ENCODE data around the gene POGLUT2. TPM values are rescaled to one million over a fixed set of nuclear protein-coding genes. Genes with fewer than 3 reads are reported as not detected.

Gene POGLUT2
- total RNA-seq, 2 donors from 2014 or later: 16.0 to 18.1 TPM

GRCh38 chr13:102761071-102761470 is 37.7 kb downstream of the POGLUT2 start:
- H3K9me3 ChIP-seq (ENCODE audit: control insufficient read depth, low read length): no peaks in the 10 kb centered on the region
- H3K27me3 Mint-ChIP-seq (ENCODE audit: insufficient read depth): no peaks in the 10 kb centered on the region
- H3K4me1 ChIP-seq (ENCODE audit: control insufficient read depth, insufficient read depth, low read length): no peaks in the 10 kb centered on the region
- H3K27ac ChIP-seq (ENCODE audit: low read depth, low read length): no peak overlapping the region
- 88% methylated on average over 1 of the region's 1 CpG; no CpG with 5 or more reads in 1 of the 2 experiments for WGBS, 2 experiments (ENCODE audit: insufficient coverage in 1 of 2, insufficient read length in 1 of 2)
- H3K4me3 Mint-ChIP-seq: no peak overlapping the region
- peaks cover 4% of the 10 kb centered on the region for H3K36me3 ChIP-seq (ENCODE audit: control insufficient read depth, insufficient read depth, low read length)
- H3K4me3 ChIP-seq (ENCODE audit: low read length): no peak overlapping the region
- H3K27me3 ChIP-seq (ENCODE audit: control insufficient read depth, insufficient read depth, low read length, poor library complexity, severe bottlenecking): no peaks in the 10 kb centered on the region
- TF ChIP-seq, protein P1, sequence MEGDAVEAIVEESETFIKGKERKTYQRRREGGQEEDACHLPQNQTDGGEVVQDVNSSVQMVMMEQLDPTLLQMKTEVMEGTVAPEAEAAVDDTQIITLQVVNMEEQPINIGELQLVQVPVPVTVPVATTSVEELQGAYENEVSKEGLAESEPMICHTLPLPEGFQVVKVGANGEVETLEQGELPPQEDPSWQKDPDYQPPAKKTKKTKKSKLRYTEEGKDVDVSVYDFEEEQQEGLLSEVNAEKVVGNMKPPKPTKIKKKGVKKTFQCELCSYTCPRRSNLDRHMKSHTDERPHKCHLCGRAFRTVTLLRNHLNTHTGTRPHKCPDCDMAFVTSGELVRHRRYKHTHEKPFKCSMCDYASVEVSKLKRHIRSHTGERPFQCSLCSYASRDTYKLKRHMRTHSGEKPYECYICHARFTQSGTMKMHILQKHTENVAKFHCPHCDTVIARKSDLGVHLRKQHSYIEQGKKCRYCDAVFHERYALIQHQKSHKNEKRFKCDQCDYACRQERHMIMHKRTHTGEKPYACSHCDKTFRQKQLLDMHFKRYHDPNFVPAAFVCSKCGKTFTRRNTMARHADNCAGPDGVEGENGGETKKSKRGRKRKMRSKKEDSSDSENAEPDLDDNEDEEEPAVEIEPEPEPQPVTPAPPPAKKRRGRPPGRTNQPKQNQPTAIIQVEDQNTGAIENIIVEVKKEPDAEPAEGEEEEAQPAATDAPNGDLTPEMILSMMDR (conservative IDR thresholded peaks at IDR 0.05): no peak
- H3K36me3 Mint-ChIP-seq (ENCODE audit: low read depth): no peaks in the 10 kb centered on the region
- H3K9me3 Mint-ChIP-seq: no peaks in the 10 kb centered on the region
- no peak overlapping the region for H3K9ac ChIP-seq (ENCODE audit: extremely low read depth, low read length, poor library complexity, severe bottlenecking)
- DNase-seq: no peak
- H3K4me1 Mint-ChIP-seq: no peaks in the 10 kb centered on the region
- H3K27ac Mint-ChIP-seq: no peak overlapping the region

- H3K27ac ChIP-seq (ENCODE audit: low read depth, low read length): no peak overlapping the region
- 80 to 82% methylated on average over 1 to 2 of the region's 2 CpGs for WGBS, 2 experiments (ENCODE audit: insufficient coverage in 1 of 2, insufficient read length in 1 of 2)
- H3K4me1 ChIP-seq (ENCODE audit: control insufficient read depth, insufficient read depth, low read length): no peaks in the 10 kb centered on the region
- H3K4me1 Mint-ChIP-seq: no peaks in the 10 kb centered on the region
- no peaks in the 10 kb centered on the region for H3K27me3 ChIP-seq (ENCODE audit: control insufficient read depth, insufficient read depth, low read length, poor library complexity, severe bottlenecking)
- no peaks in the 10 kb centered on the region for H3K9me3 Mint-ChIP-seq
- H3K36me3 Mint-ChIP-seq (ENCODE audit: low read depth): no peaks in the 10 kb centered on the region
- H3K4me3 Mint-ChIP-seq: no peak overlapping the region
- H3K9me3 ChIP-seq (ENCODE audit: control insufficient read depth, low read length): no peaks in the 10 kb centered on the region
- H3K27me3 Mint-ChIP-seq (ENCODE audit: insufficient read depth): no peaks in the 10 kb centered on the region
- TF ChIP-seq, protein P1 (conservative IDR thresholded peaks at IDR 0.05): no peak
- DNase-seq: no peak
- no peaks in the 10 kb centered on the region for H3K36me3 ChIP-seq (ENCODE audit: control insufficient read depth, insufficient read depth, low read length)
- no peak overlapping the region for H3K27ac Mint-ChIP-seq
- no peak overlapping the region for H3K9ac ChIP-seq (ENCODE audit: extremely low read depth, low read length, poor library complexity, severe bottlenecking)
- H3K4me3 ChIP-seq (ENCODE audit: low read length): no peak overlapping the region
These were observed 39.9 kb downstream of the POGLUT2 start for GRCh38 chr13:102758842-102759241.

GRCh38 chr13:102757006-102757405 is 41.8 kb downstream of the POGLUT2 start:
- Histone ChIP-seq H3K27ac (ENCODE audit: low read depth, low read length) (no peak overlapping the region), H3K9ac (ENCODE audit: extremely low read depth, low read length, poor library complexity, severe bottlenecking) (no peak overlapping the region), H3K36me3 (ENCODE audit: control insufficient read depth, insufficient read depth, low read length) (no peaks in the 10 kb centered on the region), H3K9me3 (ENCODE audit: control insufficient read depth, low read length) (no peaks in the 10 kb centered on the region), H3K4me3 (ENCODE audit: low read length) (no peak overlapping the region), H3K4me1 (ENCODE audit: control insufficient read depth, insufficient read depth, low read length) (no peaks in the 10 kb centered on the region), H3K27me3 (ENCODE audit: control insufficient read depth, insufficient read depth, low read length, poor library complexity, severe bottlenecking) (no peaks in the 10 kb centered on the region)
- Mint-ChIP-seq H3K4me1 (no peaks in the 10 kb centered on the region), H3K9me3 (no peaks in the 10 kb centered on the region), H3K27ac (no peak overlapping the region), H3K4me3 (no peak overlapping the region), H3K36me3 (ENCODE audit: low read depth) (no peaks in the 10 kb centered on the region), H3K27me3 (ENCODE audit: insufficient read depth) (no peaks in the 10 kb centered on the region)
- WGBS, 2 experiments (ENCODE audit: insufficient coverage in 1 of 2, insufficient read length in 1 of 2): 86% methylated on average over 1 of the region's 1 CpG; no CpG with 5 or more reads in 1 of the 2 experiments
- no peak for DNase-seq
- TF ChIP-seq, protein P1 (conservative IDR thresholded peaks at IDR 0.05): no peak

All from endodermal cell (in vitro differentiated cells).